NCI-H2107 treated with DMSO at 0.1 percent for 48 hours (cell line): ENCODE measurements around the gene GRID1.

Experiments
- DNase-seq: peaks from one replicate; lab custom pipeline; 2025; ENCODE audit not compliant: unreplicated experiment; lab: John Stamatoyannopoulos, UW

GRID1 gene

DNA sequence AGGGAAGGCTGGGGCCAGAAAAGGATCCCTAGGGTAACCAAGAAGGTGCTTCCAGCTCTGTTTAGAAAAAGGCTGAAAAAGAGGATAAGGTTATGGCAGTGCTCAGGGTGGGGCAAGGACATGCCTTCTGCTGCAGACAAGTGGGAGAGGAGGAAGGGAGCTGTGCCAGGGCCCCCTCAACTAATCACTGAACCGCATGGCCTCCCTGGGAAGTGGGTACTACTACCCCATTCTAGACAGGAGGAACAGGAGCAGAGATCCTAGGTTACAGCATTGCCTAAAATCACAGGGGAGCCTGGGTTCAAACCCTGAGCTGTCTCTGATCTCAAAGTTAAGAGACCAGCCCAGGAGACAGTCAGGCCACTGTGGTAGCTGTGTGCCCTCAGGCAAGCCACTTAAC, 149.7 kb downstream of the GRID1 start:
- DNase-seq = no peak

DNA sequence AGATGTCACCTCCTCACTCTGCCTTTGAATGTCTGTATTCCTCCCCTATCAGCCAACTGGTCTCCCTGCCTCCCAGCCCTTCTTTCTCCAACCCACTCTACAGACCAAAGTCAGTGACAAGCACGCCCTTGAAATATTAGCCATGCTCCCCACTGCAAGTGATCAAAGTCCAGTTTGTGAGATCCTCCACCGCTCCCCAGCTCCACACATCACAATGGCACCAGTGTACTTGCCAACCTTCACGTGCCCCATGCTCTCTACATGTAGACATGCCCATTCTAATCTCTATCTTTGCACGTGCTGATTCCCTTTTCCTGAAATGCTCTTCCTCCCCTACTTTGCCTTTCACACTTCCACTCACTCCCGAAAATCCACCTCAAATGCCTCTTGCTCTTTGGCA, 150.9 kb downstream of the GRID1 start:
- no peak for DNase-seq

DNA sequence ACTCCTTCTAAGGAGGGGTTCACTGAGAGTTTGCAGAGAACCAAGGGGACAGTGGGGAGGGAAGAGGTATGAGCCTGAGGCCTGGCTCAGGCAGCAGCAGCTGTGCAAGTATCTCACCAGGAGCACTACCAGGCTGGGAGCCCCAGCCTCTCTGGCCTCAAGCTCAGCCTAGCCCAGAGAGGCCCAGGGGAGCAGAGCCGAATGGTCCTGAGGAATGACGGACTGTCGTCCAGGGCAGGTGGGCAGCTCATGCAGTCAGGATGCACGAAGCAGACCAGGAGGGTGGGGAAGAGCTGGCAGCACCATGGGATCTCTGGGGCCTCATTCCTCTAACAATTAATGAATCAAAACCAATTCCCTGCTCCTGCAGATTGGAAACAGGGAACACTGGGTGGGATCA, 151.5 kb downstream of the GRID1 start:
- DNase-seq = no peak

DNA sequence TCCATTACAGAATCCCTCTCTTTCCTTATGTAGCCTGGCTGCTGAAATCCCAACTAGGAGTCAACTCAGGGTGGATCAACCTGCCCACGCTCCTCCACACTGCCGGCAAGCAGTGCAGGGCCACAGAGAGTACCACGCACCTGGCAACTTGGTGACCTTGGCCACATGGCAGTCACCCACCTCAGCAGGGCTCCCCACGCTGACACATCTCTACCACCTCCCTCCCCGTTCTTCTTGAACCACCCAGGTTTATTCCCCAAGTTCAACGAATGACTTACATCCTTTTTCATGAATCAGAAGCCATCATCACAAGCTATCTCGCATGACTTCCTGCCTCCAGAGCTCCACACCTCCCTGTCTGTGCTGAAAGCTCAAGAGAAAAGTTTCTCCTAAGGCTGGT, 153.4 kb downstream of the GRID1 start:
- no peak for DNase-seq

DNA sequence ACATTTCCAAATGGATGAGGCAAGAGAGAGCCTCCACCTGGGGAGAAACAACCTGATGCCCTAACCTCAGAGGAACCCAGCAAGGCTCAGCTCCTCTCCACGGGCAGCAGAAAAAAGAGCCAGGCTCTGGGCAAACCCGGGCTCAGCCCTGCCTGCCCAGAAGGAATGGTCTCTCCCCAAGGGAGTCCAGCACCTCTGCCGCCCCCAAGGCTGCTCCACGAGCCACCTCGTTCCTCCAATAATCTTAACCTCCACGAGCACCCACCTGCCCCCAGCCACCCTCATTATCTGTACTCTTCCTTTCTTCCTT, 154.2 kb downstream of the GRID1 start:
- no peak for DNase-seq

DNA sequence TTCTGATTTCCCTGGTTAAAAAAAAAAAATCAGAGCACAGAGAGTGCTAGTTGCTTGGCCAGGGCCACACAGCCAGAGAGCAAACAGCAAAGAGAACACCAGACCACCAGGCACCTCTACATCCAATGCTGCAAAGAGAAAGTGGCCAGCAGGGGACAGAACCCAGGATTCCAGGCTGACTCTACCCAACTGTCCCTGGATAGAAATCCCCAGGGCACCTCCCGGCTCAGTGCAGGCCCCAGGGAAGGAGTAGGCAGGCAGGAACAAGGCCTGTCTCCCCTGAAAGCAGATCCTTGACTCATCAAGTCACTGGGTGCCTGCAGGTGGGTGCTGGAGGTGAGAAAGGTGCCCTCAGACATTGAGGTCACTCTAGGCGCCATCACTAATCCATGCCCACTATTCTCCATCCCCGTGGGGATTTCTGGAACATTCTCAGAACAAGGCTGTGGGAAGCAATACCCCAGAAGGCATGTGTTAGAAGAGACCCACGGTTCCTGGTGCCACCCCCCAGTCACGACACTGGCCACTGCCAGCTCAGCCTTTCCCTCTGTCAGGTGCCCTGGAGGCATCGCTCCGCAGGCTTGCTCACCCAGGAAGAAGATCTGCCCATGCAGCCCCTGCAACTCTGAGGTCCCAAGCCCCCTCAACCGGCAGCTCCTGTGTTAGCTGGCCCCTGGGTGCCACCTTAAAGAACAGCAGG, 154.8 kb downstream of the GRID1 start:
- DNase-seq = no peak

DNA sequence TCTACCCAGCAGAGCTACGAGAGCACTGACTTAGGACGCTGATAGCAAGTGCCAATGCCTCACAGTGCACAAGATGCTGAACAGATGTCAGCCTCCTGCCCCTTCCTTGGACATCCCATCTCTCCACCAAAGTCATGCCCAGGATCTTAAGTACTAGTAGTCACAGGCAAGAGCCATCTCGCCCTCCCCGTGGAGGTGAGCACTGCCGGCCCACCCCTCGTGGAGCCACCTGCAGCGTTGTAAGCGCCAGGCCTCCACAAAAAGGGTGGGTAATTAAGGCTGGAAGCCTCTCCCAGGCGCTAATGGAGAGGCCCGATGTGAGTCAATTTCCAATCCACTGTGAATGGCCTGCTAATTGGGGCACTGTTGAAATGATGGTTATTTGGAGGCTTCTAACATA, 156.2 kb downstream of the GRID1 start:
- DNase-seq = no peak

DNA sequence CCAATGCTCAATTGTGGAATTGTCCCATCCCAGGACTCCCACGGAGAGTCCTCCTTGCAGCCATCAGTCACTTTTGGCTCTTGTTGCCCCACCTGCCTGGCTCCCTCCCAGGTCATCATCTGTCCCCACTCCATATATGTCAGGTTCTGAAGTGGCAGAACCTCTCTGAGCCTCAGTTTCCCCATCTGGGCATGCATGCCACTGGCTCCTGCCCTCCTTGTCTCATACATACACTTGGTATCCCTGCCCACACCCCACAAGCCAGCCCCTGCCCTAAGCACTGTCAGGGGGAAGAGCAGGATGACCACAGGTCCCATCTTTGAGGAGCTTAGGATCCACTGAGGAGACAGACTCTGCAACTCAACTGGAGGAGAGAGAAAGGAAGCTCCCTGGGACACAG, 156.9 kb downstream of the GRID1 start:
- no peak for DNase-seq

DNA sequence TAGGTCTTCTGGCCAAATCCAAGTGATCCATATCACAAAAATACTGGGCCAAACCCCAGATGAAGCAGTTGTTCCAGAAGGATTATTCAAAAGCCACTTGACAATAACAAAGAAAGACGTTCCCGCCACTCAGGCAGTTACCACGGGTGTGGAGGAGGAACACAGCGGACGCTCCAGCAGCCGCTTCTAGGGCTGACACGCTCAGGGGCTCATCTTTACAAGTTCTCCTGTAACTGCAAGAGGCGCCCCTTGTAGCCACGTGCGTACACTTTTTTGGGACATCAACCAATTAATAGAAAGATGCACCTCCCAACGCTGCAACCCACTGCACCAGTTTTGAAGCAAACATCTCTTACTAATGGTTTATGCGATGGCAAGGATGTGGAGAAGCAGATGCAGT, 159.4 kb downstream of the GRID1 start:
- no peak for DNase-seq

DNA sequence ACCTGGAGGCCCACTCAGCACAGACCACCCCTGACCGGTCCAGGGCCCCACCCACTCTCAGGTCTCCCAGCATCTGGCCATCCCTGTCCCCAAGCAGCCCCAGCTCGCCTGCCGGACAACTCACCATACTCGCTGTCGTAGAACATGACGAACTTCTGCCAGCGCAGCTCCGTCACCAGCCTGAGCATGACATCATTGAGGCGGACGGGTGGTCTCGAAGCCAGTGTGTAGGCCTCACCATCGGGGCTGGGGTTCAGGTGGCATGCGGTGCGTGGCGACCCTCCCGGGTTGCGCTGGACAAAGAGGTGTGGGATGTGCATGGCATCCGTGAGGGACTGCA, 160.4 kb downstream of the GRID1 start:
- DNase-seq = no peak

DNA sequence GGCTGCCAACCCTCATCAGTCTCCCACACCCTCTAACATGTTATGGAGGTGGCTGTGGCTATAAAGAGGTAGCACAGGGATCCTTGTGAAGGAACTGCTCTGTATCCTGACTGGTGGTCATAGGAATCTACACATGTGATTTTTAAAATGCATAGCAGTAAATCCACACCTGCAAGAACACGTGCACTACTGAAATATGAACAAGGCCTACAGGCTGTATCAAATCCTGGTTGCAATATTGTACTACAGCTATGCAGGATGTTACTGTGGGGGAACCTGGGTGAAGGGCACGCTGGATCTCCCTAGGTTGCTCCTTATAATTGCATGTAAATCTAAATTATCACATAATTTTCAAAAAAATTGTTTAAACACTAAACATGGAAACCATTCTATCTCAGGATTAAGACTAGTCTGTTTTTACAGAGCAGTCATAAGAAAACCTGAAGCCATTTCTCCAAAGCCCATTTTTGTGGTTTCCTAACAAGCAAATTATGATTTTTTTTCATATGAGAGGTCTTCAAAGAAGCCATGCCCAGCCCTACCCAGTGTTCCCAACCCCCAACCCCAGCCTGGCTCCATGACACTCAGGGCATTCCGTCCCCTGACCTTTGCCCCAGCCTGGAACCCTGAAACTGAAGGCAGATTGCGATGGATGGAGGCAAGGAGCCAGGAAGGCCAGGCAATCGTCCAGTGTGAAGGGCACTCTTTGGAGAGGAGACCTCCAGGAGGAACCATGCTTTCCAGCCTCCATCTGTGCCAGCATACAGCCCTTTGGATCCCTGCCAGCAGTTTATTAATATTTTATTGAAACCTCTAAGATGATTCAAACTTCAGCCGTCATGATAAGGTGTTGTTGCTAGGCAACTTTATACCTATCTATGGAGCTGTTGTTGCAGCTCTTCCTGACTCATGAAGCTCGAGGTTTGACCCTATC, 161.0 kb downstream of the GRID1 start:
- no peak for DNase-seq

DNA sequence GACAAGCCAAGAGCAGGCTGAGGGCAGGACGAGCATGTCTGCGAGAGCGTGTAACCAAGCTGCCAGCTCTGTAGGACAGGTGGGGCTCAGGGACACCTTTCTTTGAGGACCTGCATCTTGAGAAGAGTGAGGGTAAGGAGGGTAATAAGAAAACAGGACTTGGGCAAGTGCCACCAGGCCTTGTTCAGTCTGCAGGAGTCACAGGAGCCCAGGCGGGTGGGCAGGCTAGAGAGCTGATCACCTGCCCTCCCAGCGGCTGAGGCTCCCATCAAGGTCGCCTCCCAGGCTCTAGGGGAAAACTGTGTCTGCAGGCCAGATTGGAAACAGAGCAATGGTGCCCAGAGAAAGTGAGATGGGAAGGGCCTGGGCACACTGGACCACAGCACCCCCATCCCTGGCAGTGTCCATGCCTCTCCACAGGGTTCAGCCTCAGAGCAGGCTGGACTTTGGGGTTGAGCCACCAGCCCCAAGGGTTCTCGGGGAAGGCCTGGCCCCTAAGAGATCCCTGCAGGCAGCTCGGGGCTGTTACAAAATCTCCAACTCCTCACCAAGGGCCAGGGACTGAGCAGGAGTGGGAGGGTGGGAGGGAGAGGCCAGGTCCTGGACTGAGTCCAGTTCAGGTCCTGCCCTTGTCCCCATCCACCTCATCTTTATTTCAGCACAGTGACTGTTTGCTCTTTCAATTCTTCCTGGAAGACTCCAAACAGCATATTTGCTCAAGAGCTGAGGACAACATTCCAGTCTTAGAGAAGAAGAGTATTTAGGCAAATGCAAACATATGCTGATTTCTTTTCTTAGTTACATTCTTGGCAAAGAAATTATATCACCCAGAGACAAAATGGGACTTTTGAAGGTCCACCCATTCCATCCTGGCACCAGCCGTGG, 161.9 kb downstream of the GRID1 start:
- no peak for DNase-seq

DNA sequence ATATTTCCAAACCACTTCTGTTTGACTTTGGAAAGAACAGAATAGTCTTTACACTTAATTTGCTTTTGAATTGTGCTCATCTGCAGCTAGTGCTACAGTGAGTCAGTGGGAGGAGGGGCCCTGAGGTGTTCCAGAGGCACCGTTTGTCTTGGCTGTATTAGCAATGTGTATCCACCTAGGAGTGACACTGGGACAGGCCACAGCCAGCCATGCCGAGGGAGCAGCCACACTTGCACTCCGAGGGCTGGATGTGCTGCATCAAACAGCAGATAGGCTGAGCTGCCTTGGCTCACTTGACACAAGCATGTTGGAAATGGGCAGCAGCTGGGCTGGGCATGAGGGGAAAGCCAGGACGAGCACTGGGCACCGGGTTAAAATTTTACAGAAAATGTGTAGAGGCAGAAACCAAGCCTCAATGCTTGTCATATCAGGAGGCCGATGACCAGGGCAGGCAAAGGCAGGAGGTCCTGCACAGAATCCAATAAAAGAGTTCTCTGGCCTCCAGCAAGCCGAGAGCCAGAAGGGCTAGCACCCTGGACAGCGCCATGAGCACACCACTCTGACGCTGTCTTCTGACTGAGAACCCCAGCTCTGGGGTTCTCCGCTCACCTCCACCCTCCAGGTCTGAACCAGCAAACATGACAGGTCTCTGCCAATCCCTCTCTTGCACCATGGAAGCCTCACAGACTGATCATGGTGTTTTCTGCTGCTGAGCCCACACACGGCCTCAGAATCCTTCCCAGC, 163.3 kb downstream of the GRID1 start:
- no peak for DNase-seq

DNA sequence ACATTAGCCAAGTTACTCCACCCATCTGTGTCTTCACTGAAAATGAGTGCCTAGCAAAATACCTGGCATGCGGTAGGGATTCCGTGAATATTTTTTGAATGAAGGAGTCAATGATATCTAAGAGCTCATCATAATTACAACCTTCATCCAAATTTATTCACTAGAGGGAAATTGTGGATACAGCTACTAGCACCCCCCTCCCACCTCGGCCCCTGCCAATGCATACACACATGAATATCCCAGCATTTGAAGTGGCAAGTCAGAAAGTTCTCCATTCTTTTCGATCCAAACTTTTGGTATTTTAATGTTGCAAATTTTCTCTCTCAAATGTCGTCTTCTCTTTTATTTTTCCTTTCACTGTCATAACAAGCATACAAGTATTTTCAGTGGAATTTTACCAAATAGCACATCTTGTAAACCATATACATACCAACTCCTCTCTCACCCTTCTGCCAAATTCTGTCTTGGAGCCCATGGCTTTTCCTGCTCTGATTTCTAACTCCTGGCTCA, 164.3 kb downstream of the GRID1 start:
- no peak for DNase-seq

DNA sequence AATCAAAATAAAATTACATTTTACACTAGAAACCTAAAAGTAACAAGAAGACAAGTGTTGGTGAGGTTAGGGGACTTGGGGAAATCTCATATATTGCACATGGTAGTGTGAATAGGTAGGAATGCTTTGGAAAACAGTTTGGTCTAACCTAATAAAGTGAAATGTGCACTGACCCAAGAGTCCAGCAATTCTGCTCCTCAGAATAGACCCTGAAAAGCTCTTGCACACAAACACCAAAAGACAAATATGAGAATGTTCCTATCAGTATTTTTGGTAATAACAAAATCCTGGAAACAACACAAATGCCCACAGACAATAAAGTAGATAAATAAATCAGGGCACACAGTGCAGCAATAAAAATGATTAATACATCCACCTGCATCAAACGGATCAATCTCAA, 165.7 kb downstream of the GRID1 start:
- DNase-seq = no peak

DNA sequence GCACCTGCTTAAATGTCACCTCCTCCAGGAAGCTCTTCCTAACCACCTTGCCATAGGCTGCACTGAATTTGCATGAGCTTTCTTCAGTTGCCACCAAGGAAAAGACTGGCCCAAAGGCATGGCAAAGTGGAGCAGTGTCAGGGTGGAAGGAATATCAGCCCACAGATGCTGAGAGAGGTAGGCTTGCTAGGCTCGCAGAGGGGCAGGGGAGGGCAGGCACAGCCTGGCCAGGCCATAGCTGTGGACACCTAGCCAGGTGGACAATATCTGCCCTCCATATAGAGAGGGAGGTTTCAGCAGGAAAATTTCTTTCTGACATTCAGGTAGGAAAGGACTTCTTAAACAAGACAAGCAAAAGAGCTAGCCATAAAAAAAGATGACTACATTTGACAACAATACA, 166.3 kb downstream of the GRID1 start:
- no peak for DNase-seq

DNA sequence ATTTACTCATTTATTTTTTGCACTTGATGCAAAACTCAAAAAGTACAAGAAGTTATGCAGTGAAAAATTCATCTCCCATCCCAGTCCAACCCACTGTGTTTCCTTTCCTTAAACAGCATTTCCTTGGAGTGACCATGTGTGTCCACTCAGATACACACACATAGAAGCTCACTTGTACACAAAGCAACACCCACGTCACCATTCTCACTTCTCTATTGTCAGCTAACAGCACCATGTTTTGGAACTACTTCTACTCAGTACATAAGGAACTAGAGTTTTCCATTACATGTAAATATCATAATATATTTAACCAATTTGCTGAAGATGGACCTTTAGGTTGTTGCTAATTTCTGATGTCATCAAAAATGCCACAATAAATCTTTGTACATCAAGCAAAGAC, 167.6 kb downstream of the GRID1 start:
- DNase-seq = no peak

DNA sequence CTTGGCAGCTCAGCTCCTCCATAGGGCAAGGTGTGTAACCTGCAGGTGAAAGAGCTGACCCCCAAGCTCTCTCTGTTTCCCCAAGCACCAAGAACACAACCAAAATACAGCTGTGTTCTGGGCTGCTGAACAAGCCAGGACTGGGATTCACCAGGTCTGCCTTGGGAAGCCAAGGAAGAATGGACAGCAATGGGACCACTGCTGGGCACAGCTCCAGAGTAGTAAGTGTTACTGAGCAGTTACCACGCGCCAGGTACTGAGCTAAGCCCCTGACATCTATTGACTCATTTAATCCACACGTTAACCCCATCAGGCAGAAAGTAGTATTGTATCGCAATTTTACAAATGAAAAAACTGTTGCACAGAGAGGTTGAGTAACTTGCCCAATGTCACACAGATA, 168.3 kb downstream of the GRID1 start:
- no peak for DNase-seq

DNA sequence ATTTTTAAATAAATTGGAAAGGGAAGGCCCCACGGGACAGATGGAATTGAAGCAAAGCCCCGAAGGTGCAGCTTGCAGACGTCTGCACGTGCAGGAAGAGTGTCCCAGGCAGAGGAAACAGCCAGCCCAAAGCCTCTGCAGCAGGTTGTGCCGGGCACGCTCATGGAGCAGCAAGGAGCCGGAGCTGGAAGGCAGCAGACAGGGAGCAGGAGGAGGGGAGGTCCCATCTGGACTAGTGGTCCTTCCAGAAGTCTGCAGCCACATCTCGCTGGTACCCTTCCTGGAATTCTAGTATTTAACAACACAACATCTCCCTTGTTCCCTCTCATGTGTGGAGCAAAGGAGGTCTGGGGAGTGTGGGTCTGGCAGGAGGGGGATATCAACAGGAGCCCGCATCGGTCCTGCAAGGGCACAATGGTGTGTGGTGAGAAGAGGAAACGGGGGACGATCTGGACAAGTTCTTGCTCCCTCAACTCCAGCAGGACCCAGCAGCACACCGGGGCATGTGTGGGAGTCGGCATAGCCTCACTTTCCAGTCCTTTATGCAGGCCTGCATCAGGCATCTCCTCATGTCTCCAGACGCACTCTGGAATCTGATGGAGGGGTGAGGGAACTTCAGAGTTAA, 169.3 kb downstream of the GRID1 start:
- DNase-seq = no peak

DNA sequence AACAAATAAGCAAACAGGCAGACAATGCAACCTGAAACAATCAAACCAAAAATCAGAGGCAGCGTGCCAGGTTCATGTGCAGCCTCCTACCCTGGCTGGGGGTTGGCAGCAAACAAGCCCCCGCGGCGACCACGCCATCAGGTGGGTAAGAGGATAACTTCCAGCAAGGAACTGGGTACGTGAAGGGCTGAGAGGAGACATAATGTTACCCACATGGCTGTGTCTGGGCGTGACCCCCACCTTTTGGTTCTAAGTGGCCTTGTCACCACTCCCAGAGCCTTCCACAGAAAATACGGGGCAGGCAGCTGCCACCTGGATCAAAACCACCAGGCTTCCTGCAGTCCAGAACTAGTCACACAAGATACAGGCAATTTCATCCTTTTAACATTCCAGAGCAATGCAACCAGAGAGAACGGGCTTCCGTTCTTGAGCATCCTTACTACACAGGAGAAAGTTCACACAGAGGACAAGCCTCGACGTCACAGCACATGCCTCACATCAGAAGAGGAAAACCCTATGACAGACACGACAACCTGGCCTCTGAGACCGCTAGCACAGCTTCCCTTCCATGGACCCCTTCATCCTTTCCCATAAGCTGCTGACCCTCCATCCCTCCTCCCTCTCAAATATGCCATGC, 171.0 kb downstream of the GRID1 start:
- no peak for DNase-seq
